Measurements from ENCODE around the gene CAMK1G.

CAMK1G gene

DNA sequence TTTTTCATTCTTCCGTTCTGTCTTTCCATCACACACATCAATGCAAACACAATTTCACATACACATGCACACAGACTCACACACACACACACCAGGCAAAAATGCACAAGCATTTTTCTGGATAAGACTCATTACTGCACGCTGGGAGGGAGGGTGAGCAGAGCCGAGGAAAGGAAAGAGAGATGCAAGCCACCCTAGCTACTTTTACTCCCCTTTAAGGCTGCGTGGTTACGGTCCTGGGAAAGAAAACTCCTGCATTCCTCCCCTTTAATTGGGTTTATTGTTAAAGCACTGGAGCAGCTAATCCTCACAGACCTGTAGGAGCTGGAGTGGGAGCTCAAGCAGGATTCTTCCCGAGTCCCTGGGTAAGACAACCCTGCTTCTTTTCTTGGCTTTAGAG, at the start of gene CAMK1G:
CAMK1G (plus strand) TSS at position 307 of the 400 bp plus-strand sequence. CDS start 11,270 bp downstream, outside the sequence.
- no peak for DNase-seq (ENCODE audit: low read depth in 2 of 2)

- no peak for DNase-seq (ENCODE audit: low read depth in 2 of 2)
These were observed 48.8 kb upstream of the CAMK1G start for GRCh38 chr1:209534496-209535250.

DNA sequence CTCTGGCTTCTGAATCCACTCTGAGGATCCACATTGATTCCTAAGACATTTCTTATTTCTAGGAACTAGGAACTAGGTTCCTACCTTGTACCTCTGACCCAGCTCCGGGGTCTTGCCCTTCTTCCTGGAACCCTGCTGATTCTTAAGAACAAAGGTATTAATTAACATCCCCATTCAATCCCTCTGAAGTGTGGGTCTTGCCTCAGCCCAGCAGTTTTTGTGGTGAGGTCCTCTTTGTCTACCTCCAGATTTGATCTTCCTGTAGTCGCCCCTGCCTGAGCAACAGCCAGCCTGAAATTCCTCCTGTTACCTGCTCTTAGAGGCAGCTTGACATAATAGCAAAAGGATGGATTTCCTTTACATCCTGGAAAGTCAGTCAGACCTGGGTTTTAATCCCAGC, 46.7 kb upstream of the CAMK1G start:
- no peak for DNase-seq (ENCODE audit: low read depth in 2 of 2)

GRCh38 chr1:209537336-209538114, 46.0 kb upstream of the CAMK1G start:
- no peak for DNase-seq (ENCODE audit: low read depth in 2 of 2)

GRCh38 chr1:209539576-209539975, 43.9 kb upstream of the CAMK1G start:
- no peak for DNase-seq (ENCODE audit: low read depth in 2 of 2)

DNA sequence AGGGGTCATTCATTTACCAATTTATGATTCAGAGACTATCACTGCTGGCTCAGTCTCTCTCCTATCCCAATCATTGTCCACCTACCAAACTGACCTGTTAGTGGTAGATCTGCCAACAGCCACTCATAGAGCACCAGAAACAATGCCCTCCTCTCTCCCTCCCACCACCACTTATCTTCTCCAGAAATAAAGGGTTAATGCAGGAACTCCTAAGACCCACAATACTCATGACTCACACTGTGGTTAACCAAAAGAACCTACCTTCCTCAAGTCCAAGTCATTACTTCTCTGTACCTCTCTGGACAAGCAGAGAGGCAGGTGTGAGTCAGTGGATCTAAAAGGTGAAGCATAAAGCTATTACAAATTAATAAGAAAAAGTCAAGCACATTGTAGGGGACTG, 40.9 kb upstream of the CAMK1G start:
- DNase-seq (ENCODE audit: low read depth in 2 of 2), result no peak

- DNase-seq (ENCODE audit: low read depth in 2 of 2), result no peak
These were observed 39.4 kb upstream of the CAMK1G start for GRCh38 chr1:209544098-209544497.

DNA sequence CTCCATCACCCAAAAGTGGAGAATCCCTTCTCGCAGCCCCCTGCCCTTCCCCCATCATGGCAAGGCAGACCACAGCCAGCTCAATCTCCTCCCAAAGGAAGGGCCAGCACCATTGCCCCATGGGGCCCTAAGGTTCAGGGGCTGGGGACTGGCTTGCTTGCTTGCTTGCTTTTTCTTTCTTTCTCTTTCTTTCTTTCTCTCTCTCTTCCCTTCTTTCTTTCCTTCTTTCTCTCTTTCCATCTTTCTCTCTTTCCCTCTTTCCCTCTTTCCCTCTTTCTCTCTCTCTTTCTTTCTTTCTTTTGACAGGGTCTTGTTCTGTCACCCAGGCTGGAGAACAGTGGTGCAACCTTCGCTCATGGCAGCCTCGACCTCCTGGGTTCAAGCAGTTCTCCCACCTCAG, 38.1 kb upstream of the CAMK1G start:
- no peak for DNase-seq (ENCODE audit: low read depth in 2 of 2)

GRCh38 chr1:209546390-209547085, 37.0 kb upstream of the CAMK1G start:
- no peak for DNase-seq (ENCODE audit: low read depth in 2 of 2)

DNA sequence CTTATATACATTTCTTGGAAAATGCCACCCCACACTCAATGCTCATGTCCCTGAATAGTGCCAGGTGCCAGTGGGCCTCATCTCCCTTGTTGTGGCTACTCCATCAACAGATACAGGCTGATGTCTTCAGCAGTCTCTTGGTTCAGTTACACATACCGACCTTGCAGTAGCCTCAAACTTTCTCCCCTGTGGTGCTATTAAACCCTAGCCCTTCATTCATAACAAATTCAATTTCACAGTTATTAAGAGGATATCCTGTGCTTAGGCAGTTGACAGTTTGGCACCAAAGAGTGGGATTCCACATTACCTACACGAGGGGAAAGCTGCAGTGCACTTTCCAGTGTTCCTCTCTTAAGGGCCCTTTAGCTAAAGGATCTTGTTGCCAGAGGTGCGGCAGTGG, 35.9 kb upstream of the CAMK1G start:
- DNase-seq (ENCODE audit: low read depth in 2 of 2), result no peak

DNA sequence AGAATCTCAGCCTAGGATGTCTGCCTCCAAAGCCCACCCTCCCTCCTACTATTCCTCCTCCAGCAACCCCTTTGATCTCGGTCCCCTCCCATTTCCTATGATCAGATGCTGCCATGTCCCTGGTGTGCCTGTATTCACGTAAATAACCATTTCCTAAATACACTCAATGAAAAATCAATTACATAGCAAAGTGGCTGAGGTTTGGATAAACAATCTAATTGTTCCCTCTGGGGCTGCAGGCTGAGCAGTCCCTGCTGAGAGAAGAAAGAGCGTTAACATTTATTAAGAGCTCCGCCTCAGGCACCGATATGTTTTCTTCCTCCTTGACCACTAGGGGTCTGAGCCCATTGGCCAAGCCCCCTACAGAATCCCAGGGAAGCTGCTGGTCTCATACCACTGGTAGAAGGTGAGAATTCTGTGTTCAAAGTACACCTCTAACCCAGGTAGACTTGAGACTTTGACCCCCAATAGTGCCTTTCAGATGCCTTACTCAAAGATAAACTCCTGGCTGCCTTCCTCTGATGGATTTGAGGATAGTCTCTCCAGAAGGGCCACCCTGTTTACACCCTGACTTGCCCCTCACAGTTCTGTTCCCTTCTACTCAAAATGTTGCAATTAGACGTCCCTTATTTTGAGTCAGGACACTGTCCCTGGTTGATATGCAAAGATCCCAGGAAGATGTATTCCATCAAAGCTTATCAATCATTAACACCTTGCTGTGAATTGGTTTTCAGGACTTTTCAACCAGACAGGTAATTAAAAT, 33.9 kb upstream of the CAMK1G start:
- no peak for DNase-seq (ENCODE audit: low read depth in 2 of 2)

- DNase-seq (ENCODE audit: low read depth in 2 of 2), result no peak
These were observed 33.0 kb upstream of the CAMK1G start for GRCh38 chr1:209550519-209550918.

DNA sequence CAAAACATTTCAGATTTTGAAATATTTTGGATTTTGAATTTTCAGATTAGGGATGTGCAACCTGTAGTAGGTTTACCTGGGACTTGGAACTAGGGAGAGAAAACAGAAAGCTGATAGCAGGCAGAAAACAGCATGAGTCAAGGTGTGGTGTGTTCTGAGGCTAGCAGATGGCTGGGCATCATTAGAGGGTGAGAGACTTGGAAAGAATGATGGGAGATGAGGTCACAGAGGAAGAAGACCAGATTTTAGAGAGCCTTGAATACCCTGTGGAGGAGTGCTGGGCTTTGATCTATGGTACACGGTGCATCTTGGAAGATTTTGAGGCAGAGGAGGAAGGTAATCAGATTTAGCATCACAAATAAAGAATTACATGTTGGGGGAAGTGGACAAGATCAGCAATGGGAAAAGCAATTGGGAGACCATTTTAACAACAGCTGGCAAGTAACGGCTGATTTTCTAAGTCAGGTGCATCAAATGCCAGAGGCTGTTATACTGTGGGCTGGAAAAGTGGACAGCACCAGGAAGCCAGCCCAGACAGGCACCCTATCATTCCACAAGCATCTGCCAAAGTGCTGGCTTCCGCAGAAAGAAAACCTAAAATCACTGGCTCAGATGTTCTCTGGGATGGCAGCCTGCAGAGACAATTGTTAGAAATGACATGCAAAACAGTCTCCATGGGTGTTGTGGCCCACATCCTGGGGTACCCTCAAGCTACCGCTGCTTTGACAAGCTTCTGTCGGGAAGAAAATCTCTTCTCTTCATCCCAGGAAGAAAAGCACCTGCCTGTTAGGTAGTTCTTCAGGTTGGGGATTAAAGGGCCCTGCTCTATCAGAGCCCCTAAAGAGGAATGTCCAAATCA, 30.9 kb upstream of the CAMK1G start:
- DNase-seq (ENCODE audit: low read depth in 2 of 2), result no peak

- no peak for DNase-seq (ENCODE audit: low read depth in 2 of 2)
These were observed 28.5 kb upstream of the CAMK1G start for GRCh38 chr1:209554761-209555611.

DNA sequence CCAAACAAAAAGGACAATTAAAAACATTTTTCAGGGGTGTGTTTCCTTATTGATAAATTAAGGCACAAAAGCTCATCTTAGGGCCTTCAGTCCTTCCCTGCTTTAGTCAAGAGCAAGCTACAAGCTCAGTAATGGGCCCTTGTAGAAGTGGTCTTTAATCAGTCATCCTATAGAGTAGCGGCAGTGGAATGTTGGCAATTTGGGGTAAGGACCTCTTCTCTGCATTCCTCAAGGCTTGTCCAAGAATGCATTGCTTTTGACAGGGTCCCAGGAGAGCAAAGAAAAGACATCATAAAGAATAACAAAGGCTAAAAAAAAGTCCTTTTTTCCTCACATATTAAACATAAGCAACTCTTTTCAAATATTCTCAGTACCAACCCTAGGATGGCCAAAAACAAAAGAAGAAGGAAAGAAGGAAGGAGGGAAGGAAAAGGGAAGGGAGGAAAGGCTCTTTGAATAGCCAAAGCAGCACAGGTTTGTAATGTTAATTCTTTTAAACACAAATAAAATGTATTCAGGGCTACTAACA, 27.3 kb upstream of the CAMK1G start:
- DNase-seq (ENCODE audit: low read depth in 2 of 2), result no peak

GRCh38 chr1:209557221-209557620, 26.3 kb upstream of the CAMK1G start:
- DNase-seq (ENCODE audit: low read depth in 2 of 2), result no peak

DNA sequence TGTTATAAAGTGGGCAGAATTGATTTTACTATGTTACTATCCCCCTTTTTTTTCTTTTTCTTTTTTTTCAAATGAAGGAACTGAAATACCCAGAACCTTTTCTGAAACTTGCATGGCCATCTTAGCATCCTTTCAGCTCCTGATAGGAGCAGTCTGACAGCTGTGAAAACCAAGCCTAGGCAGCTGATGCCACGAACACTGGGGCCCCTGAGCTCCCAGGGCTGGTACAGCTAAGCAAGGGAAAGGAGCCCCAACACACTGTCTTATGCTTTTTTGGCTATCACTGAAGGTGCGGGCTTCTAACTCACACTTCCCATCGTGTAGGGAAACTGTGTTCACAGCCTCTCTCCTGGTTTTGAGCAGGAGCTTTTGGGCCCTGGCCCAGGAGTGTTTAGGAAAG, 23.0 kb upstream of the CAMK1G start:
- DNase-seq (ENCODE audit: low read depth in 2 of 2), result no peak

DNA sequence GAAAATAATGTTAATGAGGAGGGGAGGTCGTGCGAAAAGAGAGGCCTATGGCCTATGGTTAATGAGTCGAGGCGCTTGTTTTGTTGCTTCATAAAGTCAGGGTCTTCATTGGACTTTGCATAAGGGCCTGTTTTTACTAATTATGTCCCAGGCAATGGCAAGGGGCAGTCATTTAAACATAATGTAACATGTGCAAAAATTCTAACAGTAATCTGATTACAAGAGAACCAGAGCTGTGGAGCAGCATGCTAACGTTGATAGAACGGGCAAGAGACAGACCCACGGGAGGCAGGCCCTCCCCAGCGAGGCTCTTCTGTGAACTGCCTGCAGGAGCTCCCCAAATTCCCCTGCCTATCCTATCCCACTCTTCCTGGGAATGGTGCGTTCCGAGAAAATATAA, 22.6 kb upstream of the CAMK1G start:
- DNase-seq (ENCODE audit: low read depth in 2 of 2), result no peak

GRCh38 chr1:209561532-209561931, 22.0 kb upstream of the CAMK1G start:
- DNase-seq (ENCODE audit: low read depth in 2 of 2), result no peak

DNA sequence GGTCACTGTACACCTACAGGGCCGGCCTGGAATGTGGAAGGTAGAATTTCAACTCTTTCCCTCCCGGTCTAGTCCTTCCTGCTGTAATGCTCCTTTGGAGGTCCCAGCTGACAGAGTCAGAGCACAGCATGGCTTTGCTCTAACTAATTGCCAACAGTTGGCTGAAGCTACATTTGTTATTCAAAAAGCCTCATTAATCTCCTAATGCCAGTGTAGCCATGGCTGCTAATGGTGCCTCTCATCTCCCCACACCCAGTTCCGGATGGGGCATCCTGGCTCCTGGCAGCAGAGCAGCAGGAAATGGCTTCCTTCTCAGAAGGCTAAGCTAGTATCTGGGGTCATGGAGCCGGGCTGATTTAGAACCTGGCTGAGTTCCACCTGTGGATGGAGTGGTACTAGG, 18.7 kb upstream of the CAMK1G start:
- no peak for DNase-seq (ENCODE audit: low read depth in 2 of 2)
